ENCODE measurements around the gene CSMD2. TPM values are rescaled to one million over a fixed set of nuclear protein-coding genes. Genes with fewer than 3 reads are reported as not detected.

CSMD2 gene
- total RNA-seq, 4 donors from 2014 or later = 0.09 to 0.20 TPM; not detected in 2

DNA sequence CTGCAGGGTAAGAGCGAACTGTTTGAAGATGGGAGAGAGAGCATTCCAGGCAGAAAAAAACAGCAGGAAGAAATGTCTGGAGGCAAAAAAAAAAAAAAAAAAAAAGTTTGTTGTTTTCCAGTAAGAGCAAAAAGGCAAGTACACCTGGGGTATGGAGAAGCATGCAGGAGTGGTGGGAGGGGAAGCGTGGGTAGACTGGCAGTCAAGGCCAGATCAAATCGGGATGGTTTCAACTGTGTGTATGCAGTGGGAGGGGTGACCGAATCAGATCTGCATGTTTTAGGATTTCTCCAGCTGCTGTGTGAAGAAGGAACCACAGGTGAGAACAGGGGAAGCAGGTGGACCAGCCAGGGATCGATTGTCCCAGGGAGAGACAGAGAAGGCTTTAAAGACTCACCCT lies 34.7 kb downstream of the CSMD2 start:
- intact Hi-C loops (cut with DNase I; ENCODE audit: low total_unique reads) = no loop called here
- in situ Hi-C loops (cut with MboI; ENCODE audit: low sequenced_read_pairs in 4 of 4) = no loop called here
- Histone ChIP-seq H3K9me3 (no peaks in the 10 kb centered on the region), H3K36me3 (no peaks in the 10 kb centered on the region), H3K27me3 (peaks cover 0 to 3% (median 0%) of the 10 kb centered on the region in 3 donors), H3K4me1 (no peaks in the 10 kb centered on the region), H3K4me3 (no peak overlapping the region), H3K27ac (no peak overlapping the region)
- DNase-seq = no peak
- no peak for TF ChIP-seq POLR2A (IDR thresholded peaks at IDR 0.05)
- TF ChIP-seq, protein P1, sequence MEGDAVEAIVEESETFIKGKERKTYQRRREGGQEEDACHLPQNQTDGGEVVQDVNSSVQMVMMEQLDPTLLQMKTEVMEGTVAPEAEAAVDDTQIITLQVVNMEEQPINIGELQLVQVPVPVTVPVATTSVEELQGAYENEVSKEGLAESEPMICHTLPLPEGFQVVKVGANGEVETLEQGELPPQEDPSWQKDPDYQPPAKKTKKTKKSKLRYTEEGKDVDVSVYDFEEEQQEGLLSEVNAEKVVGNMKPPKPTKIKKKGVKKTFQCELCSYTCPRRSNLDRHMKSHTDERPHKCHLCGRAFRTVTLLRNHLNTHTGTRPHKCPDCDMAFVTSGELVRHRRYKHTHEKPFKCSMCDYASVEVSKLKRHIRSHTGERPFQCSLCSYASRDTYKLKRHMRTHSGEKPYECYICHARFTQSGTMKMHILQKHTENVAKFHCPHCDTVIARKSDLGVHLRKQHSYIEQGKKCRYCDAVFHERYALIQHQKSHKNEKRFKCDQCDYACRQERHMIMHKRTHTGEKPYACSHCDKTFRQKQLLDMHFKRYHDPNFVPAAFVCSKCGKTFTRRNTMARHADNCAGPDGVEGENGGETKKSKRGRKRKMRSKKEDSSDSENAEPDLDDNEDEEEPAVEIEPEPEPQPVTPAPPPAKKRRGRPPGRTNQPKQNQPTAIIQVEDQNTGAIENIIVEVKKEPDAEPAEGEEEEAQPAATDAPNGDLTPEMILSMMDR (IDR thresholded peaks at IDR 0.05 in 4 of 5, conservative IDR thresholded peaks at IDR 0.05 in 1 of 5) = no peak
- ATAC-seq = no peak

DNA sequence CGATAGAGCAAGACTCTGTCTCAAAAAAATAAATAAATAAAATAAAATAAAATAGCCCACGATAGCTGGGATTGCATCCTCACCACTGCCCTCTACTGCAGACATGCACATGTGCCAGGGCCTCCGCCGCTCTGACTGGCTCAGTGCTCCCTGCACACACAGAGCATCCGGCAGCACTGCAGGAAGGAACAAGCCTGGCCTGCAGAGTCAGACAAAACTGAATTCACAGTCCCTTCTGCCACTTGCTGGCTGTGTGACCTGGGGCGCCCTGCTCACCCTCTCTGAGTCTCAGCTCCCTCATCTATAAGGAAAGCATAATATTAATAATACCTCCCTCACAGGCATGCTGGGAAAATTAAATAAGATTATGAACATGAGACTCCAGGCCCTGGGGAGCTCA lies 35.4 kb downstream of the CSMD2 start:
- H3K4me1 ChIP-seq = no peaks in the 10 kb centered on the region
- H3K27ac ChIP-seq = no peak overlapping the region
- DNase-seq (no peak), ATAC-seq (no peak)
- H3K9me3 ChIP-seq = no peaks in the 10 kb centered on the region
- no peak overlapping the region for H3K4me3 ChIP-seq
- H3K27me3 ChIP-seq = peaks cover 0 to 3% (median 0%) of the 10 kb centered on the region in 3 donors
- in situ Hi-C loops (cut with MboI; ENCODE audit: low sequenced_read_pairs in 4 of 4) = no loop called here
- TF ChIP-seq, protein P1 (IDR thresholded peaks at IDR 0.05 in 4 of 5, conservative IDR thresholded peaks at IDR 0.05 in 1 of 5) = no peak
- TF ChIP-seq POLR2A (IDR thresholded peaks at IDR 0.05) = no peak
- intact Hi-C loops (cut with DNase I; ENCODE audit: low total_unique reads) = no loop called here
- no peaks in the 10 kb centered on the region for H3K36me3 ChIP-seq

DNA sequence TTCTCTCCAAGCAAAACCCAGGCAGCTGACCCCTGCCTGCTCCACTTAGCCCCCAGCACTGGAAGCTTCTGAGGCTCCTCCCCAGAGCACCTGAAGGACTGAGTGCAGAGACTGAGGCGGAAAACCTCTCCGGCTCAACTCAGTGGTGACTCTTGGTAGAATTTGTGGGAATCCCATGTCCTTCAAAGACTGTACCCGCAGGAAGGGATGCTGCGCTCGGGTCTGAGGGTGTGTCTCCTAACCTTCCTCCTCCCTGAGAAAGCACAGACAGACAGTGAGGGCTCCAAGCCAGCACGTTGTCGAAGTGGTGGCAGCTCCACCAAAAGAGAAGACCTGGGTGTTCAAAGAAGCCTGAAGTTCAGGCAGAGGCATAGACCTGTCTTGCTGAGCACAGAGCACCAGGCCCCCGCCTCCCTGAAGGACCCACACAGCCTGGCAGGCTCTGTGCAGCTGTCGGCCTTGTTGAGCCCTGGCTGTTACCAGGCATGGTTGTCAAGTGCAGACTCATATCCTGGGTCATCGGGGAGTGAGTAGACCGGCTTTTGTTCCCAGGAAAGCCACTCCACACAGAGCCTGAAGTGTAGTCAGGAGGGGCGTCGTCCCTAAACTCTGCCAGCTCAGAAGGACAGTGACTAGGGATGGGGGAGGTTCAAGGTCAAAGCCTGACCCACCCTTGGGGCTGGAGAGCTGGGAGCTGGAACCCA lies 36.7 kb downstream of the CSMD2 start:
- H3K27me3 ChIP-seq = peaks cover 0 to 3% (median 0%) of the 10 kb centered on the region in 3 donors
- ATAC-seq = no peak
- no peak overlapping the region for H3K27ac ChIP-seq
- intact Hi-C loops (cut with DNase I; ENCODE audit: low total_unique reads) = no loop called here
- TF ChIP-seq POLR2A (IDR thresholded peaks at IDR 0.05) = no peak
- TF ChIP-seq, protein P1 (IDR thresholded peaks at IDR 0.05 in 4 of 5, conservative IDR thresholded peaks at IDR 0.05 in 1 of 5) = no peak
- no peaks in the 10 kb centered on the region for H3K4me1 ChIP-seq
- in situ Hi-C loops (cut with MboI; ENCODE audit: low sequenced_read_pairs in 4 of 4) = no loop called here
- H3K9me3 ChIP-seq = no peaks in the 10 kb centered on the region
- H3K36me3 ChIP-seq = no peaks in the 10 kb centered on the region
- DNase-seq = no peak
- H3K4me3 ChIP-seq = no peak overlapping the region

DNA sequence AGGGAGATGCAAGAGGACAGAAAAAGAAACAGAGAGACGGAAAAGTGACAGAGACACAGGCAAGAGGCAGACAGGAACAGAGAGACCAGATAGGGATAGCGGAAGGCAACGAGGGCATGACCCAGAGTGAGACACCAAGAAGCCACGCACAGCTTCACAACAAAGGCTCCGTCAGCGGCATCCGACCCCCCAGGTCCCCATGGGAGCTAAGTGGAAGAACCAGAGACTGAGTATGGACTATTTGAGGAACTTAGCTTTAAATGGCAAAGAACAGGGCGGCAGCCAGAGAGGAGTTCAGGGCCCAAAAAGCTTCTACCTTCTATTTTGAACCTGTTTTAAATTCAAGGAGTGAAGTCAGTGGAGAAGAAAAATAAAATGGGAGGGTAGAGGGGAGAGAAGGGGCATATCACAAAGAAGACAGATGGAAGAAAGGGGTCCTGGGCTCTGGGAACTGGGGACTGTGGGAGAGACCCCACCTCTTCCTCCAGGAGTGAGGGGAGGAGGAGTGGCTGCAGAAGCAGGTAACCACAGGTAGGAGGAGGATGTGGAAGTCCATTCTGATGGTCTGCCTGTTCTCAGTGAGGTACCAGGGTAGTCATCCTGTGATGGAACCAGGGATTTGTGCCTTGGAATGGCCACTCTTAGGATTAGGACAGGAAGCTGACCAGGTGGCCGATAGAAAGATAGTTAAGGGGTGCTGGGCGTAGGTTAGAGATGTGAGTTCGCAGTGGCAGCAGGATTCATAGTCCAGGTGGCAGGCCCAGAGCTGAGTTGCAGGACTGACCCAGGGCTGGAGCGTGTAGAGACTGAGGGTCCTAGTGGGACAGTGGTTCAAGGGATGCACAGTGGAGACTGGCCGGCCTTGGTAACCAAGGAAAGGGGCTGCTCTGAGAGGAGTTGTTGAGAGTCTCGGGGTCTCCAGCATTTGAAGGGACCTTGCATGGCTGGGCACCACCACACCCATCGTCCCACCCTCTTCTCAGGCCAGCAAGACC lies 37.7 kb downstream of the CSMD2 start:
- Histone ChIP-seq H3K27me3 (peaks cover 0 to 3% (median 0%) of the 10 kb centered on the region in 3 donors), H3K27ac (no peak overlapping the region), H3K4me1 (no peaks in the 10 kb centered on the region), H3K4me3 (no peak overlapping the region), H3K36me3 (no peaks in the 10 kb centered on the region), H3K9me3 (no peaks in the 10 kb centered on the region)
- in situ Hi-C loops (cut with MboI; ENCODE audit: low sequenced_read_pairs in 4 of 4) = no loop called here
- intact Hi-C loops (cut with DNase I; ENCODE audit: low total_unique reads) = no loop called here
- no peak for ATAC-seq
- DNase-seq = no peak
- TF ChIP-seq, protein P1 (IDR thresholded peaks at IDR 0.05 in 4 of 5, conservative IDR thresholded peaks at IDR 0.05 in 1 of 5) = no peak
- no peak for TF ChIP-seq POLR2A (IDR thresholded peaks at IDR 0.05)

All from gastrocnemius medialis (tissue), 4 donors.